K562 (cell line): ENCODE results near the gene DCUN1D3. TPM values are rescaled to one million over a fixed set of nuclear protein-coding genes. Genes with fewer than 3 reads are reported as not detected.

Source experiments
- ASH1L ChIP-seq: fragments of 450-650 bp; IDR thresholded peaks from 2 replicates; pipeline ENCODE4 v1.6.1; 2018; ENCODE audit warnings: borderline replicate concordance, mild to moderate bottlenecking, low read depth; ENCODE audit not compliant: partially characterized antibody
- BCL6 ChIP-seq: fragments of 250-450 bp; sonication (Bioruptor Pico); IDR thresholded peaks from 2 replicates; pipeline ENCODE4 v1.4.0; 2020
- ESRRB ChIP-seq: fragments of 250-450 bp; sonication (Bioruptor Pico); IDR thresholded peaks from 2 replicates; pipeline ENCODE4 v1.5.0; 2020; ENCODE audit warnings: mild to moderate bottlenecking, moderate library complexity, borderline replicate concordance
- HEY1 ChIP-seq: fragments of 250-450 bp; sonication (Bioruptor Pico); IDR thresholded peaks from 2 replicates; pipeline ENCODE4 v1.5.0; 2020; ENCODE audit warnings: mild to moderate bottlenecking, moderate library complexity, borderline replicate concordance
- KLF16 ChIP-seq: IDR thresholded peaks from 2 replicates; pipeline ENCODE4 v1.6.1; 2016; ENCODE audit warnings: antibody characterized with exemption
- L3MBTL2 ChIP-seq: fragments of 450-650 bp; IDR thresholded peaks from 2 replicates; pipeline ENCODE4 v1.6.1; 2016; ENCODE audit warnings: mild to moderate bottlenecking, moderate library complexity
- MECOM ChIP-seq: fragments of 250-450 bp; sonication (Bioruptor Pico); IDR thresholded peaks from 2 replicates; pipeline ENCODE4 v1.8.0; 2022; ENCODE audit warnings: inconsistent platforms
- MLLT1 ChIP-seq, 2 experiments: fragments of 450-650 bp; IDR thresholded peaks; 2 replicates each; pipeline ENCODE4 v1.6.1; 2016
- NFIX ChIP-seq: fragments of 250-450 bp; sonication (Bioruptor Pico); IDR thresholded peaks from 2 replicates; pipeline ENCODE4 v1.4.0; 2020; ENCODE audit warnings: low read depth, mild to moderate bottlenecking, moderate library complexity
- RUNX1 ChIP-seq: sonication (generic); IDR thresholded peaks from 2 replicates; pipeline ENCODE4 v1.6.1; 2016; ENCODE audit warnings: antibody characterized with exemption, low read depth
- SAFB2 ChIP-seq: fragments of 200-400 bp; formaldehyde crosslinking; IDR thresholded peaks from 2 replicates; pipeline ENCODE4 v1.6.1; 2018; ENCODE audit warnings: borderline replicate concordance, low read length, low read depth, moderate library complexity; ENCODE audit not compliant: severe bottlenecking
- STAT5B ChIP-seq: fragments of 250-450 bp; sonication (Bioruptor Pico); IDR thresholded peaks from 2 replicates; pipeline ENCODE4 v1.8.0; 2021; ENCODE audit warnings: mild to moderate bottlenecking, inconsistent platforms
- TCF15 ChIP-seq: fragments of 250-450 bp; sonication (Bioruptor Pico); IDR thresholded peaks from 2 replicates; pipeline ENCODE4 v1.8.0; 2022; ENCODE audit warnings: moderate library complexity, mild to moderate bottlenecking, inconsistent platforms
- ZBTB11 ChIP-seq, 3 experiments: fragments of 200-800 bp in 1 of 3; fragments of 250-450 bp in 1 of 3; fragments of 450-650 bp in 1 of 3; sonication (Bioruptor Pico) in 1 of 3; sonication (Bioruptor generic) in 1 of 3; formaldehyde crosslinking in 1 of 3; IDR thresholded peaks; 2 replicates each; pipeline versions ENCODE4 v1.6.1 to v1.8.0; 2016 to 2022; ENCODE audit warnings: mild to moderate bottlenecking in 2 of 3, missing genetic modification characterization in 2 of 3, missing compliant biosample characterization in 1 of 3, moderate library complexity in 1 of 3
- ZNF507 ChIP-seq: conservative IDR thresholded peaks from 2 replicates; pipeline ENCODE4 v1.6.1; 2017; ENCODE audit warnings: missing genetic modification characterization, missing compliant biosample characterization
- ZNF584 ChIP-seq: fragments of 200-800 bp; sonication (Bioruptor generic); IDR thresholded peaks from 2 replicates; pipeline ENCODE4 v1.6.1; 2016; ENCODE audit warnings: low read depth, mild to moderate bottlenecking, missing genetic modification characterization, missing compliant biosample characterization
- polyA plus RNA-seq, 8 experiments: library from polyadenylated mRNA; depleted of rRNA in 4 of 8; stranded (reverse) in 5 of 8; unstranded in 3 of 8; fragments of >200 nt; fragmentation: Nextera tagmentation in 2 of 8; fragmentation: Illumina TruSeq in 1 of 8; extraction: Ambion mirVana in 2 of 8; extraction: Trizol in 1 of 8; gene quantifications; 2 replicates each; pipeline versions ENCODE4 v1.2.1 to v1.2.3, GENCODE V29; 2011 to 2014; ENCODE audit warnings: inconsistent platforms in 1 of 8, missing spikeins in 1 of 8
- total RNA-seq, 7 experiments: library from RNA; depleted of rRNA in 6 of 7; stranded (reverse); fragments of >200 nt in 6 of 7; fragmentation: Illumina TruSeq in 2 of 7; extraction: Trizol in 2 of 7; gene quantifications; 2 replicates each; pipeline versions ENCODE4 v1.2.1 to v1.2.3, GENCODE V29; 2011 to 2021; ENCODE audit warnings: low replicate concordance in 1 of 7
- TF ChIP-seq, protein P1 (sequence below), 2 experiments: IDR thresholded peaks; 2 replicates each; pipeline ENCODE4 v1.6.1; 2011; ENCODE audit warnings: borderline replicate concordance in 1 of 2, control low read depth in 1 of 2, low read depth in 1 of 2, low read length in 1 of 2, mild to moderate bottlenecking in 1 of 2, mixed read lengths in 1 of 2, moderate library complexity in 1 of 2; ENCODE audit not compliant: insufficient read depth in 1 of 2, insufficient read length in 1 of 2, poor library complexity in 1 of 2, severe bottlenecking in 1 of 2; ENCODE audit errors: extremely low read depth in 1 of 2
- TF ChIP-seq, protein P2 (sequence below): fragments of 450-650 bp; formaldehyde crosslinking; IDR thresholded peaks from 2 replicates; pipeline ENCODE4 v1.4.0; 2020; ENCODE audit warnings: mild to moderate bottlenecking, moderate library complexity

Gene DCUN1D3
- total and polyA plus RNA-seq, 9 of the 15 experiments (the other 6 are each of a cell fraction or from before 2014, with no cell fraction given), result 1.0 to 4.7 (median 2.2) TPM

GRCh38 chr16:20900299-20901067, at the start of gene DCUN1D3, which contains the start of gene LYRM1 (continued):
- no peak for TF ChIP-seq ZBTB11 (CRISPR knock-in tag; IDR thresholded peaks at IDR 0.05)
- no peak for TF ChIP-seq ZNF507 (tag)
- TF ChIP-seq TCF15 (CRISPR knock-in tag), result no peak
- no peak for TF ChIP-seq HEY1 (CRISPR knock-in tag)
- TF ChIP-seq, protein P1, sequence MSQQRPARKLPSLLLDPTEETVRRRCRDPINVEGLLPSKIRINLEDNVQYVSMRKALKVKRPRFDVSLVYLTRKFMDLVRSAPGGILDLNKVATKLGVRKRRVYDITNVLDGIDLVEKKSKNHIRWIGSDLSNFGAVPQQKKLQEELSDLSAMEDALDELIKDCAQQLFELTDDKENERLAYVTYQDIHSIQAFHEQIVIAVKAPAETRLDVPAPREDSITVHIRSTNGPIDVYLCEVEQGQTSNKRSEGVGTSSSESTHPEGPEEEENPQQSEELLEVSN (IDR thresholded peaks at IDR 0.05; ENCODE audit: borderline replicate concordance in 1 of 2, extremely low read depth in 1 of 2, insufficient read depth in 1 of 2, insufficient read length in 1 of 2, low read depth in 1 of 2, low read length in 1 of 2, poor library complexity in 1 of 2, severe bottlenecking in 1 of 2), result peak in 1 of 2 experiments; percentile 11
- no peak for TF ChIP-seq MLLT1 (IDR thresholded peaks at IDR 0.05)
- TF ChIP-seq SAFB2, result no peak
- TF ChIP-seq MECOM, result no peak
- TF ChIP-seq ZNF584 (CRISPR knock-in tag), result no peak
- TF ChIP-seq ESRRB, result no peak
- no peak; the same call in 1 of the 2 replicates for TF ChIP-seq L3MBTL2
- TF ChIP-seq, protein P2, sequence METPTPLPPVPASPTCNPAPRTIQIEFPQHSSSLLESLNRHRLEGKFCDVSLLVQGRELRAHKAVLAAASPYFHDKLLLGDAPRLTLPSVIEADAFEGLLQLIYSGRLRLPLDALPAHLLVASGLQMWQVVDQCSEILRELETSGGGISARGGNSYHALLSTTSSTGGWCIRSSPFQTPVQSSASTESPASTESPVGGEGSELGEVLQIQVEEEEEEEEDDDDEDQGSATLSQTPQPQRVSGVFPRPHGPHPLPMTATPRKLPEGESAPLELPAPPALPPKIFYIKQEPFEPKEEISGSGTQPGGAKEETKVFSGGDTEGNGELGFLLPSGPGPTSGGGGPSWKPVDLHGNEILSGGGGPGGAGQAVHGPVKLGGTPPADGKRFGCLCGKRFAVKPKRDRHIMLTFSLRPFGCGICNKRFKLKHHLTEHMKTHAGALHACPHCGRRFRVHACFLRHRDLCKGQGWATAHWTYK (CRISPR knock-in tag), result 0 out of 2 replicates have a peak, but pooled peaks have one; percentile 11
- no peak for TF ChIP-seq KLF16
- no peak for TF ChIP-seq BCL6 (CRISPR knock-in tag)
- no peak for TF ChIP-seq RUNX1
- TF ChIP-seq STAT5B (CRISPR knock-in tag), result no peak
- peak; percentile 73 for TF ChIP-seq ASH1L
- no peak for TF ChIP-seq NFIX (CRISPR knock-in tag)
